GM19099 (cell line): ENCODE data around the gene CTAGE1.

Experiments
- POLR2A ChIP-seq: IDR thresholded peaks from 3 replicates; pipeline ENCODE4 v1.6.1; 2011; ENCODE audit warnings: low read depth; ENCODE audit not compliant: insufficient read length; ENCODE audit errors: extremely low read depth

The CTAGE1 gene

GRCh38 chr18:22370414-22370813, 47.3 kb downstream of the CTAGE1 start:
- no peak for TF ChIP-seq POLR2A

GRCh38 chr18:22368021-22368420, 49.7 kb downstream of the CTAGE1 start:
- TF ChIP-seq POLR2A = no peak

DNA sequence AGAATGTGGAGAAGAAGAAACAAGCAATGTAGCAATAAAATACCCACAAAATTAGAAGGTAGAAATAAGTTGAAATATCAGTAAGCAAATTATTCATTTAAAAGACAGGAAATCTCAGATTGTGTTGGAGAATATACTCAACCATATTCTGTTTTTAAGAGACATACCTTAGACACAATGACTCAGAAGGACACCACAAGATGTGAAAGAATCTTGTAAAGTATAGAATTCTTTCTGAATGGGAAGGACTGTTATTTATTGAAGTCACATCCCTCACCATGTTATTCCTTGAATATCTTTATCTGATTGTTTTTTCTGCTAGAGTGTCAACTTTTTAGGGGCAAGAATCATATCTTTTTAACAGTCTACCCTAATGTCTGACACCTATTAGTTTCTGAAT, 50.4 kb downstream of the CTAGE1 start:
- TF ChIP-seq POLR2A = no peak

DNA sequence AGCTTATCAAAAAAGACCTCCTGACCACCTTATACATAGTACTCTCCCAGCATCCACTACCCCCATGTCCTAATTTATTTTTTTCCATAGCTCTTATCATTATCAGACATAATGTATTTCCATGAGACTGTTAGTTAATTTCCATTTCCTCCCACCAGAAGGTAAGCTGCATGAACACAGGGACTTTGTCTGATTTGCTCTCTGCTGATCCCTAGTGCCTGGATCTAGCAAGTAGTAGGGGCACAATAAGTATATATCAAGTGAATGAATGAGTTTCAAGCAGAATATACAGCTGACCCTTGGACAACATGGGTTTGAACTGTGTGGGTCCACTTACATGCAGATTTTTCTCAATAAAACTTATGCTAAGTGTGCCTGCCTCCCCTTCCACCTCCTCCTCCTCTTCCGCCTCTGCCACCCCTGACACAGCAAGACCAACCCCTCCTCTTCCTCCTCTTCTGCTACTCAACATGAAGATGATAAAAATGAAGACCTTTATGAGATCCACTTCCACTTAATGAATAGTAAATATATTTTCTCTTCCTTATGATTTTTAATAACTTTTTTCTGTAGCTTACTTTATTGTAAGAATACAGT, 53.8 kb downstream of the CTAGE1 start:
- no peak for TF ChIP-seq POLR2A
